A204.1 (cell line): Measurements from ENCODE around the gene CAMTA1.

Experiments used
- FAIRE-seq: peaks from 2 replicates; lab custom pipeline; 2012; peaks lifted over from hg19 to GRCh38; lab: Jason Lieb, UNC

CAMTA1 gene

GRCh38 chr1:7579831-7580804 lies 794.9 kb downstream of the CAMTA1 start:
- no peak for FAIRE-seq

DNA sequence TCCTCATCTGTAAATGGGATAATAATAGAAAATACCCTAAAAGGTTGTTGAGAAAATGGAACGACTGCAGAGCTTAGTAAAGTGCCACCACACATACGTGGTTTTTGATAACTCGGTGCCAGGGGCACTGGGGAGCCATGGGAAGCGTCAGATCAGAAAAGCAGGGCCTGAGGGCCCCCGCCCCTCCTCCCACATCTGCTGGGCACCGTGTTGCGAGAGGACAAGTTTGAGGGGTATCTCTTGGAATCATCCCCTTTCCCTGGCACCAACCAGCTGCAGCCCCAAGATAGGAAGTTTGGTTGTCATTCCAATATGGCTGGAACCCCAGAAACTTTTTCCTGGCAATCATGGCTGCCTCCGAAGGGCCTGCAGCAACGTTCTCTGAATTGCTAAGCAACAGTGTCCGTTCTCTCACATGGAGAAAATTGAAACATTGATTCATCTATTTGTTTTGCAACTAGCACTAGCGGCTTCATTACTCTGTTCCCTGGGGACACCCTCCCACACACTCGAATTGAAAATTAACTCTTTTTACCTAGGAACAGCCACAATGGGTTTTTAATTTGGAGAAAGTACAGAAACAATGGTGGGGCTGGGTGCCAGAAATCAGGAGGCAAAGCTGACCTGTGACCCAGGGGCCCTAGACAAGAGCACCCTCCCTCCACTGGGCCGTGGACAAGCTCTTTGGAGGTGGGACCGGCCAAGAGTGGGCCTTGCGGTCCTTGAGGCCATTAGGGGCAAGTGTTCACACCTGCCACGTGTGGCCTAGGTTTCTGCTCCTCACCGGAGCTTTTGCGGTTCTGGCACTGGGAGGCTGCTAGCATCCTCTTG lies 795.9 kb downstream of the CAMTA1 start:
- no peak for FAIRE-seq

DNA sequence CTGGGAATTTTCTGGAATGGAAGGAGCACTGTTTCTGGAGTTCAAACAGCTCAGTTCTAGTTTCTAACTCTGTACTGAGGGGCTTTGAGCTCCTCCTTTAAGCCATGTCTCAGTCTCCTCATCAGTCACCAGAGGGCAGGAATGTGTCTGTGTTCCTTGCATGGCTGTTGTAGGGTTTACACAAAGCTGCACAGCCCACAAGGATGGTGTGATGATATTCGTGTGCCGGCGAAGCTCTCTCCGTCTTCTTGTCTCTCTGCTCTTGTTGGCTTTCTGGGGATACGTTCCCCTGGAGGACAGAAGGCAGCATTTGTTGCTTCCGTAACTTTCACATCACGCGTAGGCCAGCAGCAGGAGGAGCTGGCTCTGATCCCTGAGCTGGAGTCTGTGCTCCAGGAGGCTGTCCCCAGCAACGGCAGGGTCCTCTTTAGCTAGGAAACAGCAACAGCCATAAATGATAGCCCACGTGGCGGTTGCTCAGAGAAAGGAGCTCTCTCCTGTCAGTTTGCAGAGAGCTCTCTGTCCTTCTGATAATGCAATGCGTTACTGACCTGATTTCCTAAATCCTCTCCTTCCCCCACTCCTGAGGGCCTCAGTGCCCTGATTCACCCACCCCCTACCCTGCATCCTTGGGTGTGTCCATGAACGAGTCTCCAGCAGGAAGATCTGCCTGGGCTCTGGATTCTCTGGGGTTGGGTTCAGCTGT lies 796.7 kb downstream of the CAMTA1 start:
- FAIRE-seq: no peak

DNA sequence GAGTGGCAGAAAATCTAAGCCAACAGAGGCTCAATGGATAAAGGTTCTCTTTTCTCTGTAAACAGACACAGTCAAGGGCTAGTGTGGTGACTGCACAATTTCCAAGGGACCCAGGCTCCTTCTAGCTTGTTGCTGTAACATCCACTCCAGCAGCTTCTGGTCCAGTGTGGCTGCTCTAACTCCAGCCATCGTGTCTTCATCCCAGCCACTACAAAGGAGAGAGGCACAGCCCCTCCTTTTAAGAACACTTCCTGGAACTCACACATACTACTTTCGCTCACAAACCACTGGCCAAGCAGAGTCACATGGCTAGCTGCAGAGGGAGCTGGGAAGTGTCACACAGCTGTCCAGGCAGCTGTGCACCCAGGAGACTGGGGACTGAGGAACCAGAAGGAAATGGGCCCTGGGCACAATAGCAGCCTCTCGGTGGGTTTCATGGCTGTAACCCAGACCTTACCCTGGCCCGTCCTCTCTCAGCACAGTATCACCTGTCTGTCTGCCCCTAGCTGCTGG lies 797.3 kb downstream of the CAMTA1 start:
- no peak for FAIRE-seq

GRCh38 chr1:7583291-7584096 lies 798.2 kb downstream of the CAMTA1 start:
- no peak for FAIRE-seq

DNA sequence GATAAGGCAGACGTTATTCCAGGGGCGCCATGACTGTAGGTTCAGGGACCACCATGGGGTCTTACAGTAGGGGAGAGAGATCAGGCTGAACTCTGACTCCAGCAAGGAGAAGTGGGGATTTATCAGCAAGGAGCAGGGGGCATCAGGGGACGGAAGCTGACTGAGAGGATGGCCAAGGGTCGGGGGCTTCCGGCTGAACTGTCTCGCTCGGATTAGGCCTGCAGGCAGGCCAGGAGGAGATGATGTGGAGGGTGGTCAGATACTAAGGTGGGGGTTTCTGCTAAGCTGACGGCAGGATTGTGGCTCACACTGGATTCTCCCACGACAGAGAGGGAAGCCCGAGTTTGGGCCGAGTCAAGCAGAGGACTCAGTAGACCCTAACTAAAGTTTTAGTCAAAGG lies 798.9 kb downstream of the CAMTA1 start:
- no peak for FAIRE-seq

GRCh38 chr1:7584643-7585042 lies 799.4 kb downstream of the CAMTA1 start:
- FAIRE-seq: no peak

- no peak for FAIRE-seq
Measured at GRCh38 chr1:7585216-7585907, 800.1 kb downstream of the CAMTA1 start.

DNA sequence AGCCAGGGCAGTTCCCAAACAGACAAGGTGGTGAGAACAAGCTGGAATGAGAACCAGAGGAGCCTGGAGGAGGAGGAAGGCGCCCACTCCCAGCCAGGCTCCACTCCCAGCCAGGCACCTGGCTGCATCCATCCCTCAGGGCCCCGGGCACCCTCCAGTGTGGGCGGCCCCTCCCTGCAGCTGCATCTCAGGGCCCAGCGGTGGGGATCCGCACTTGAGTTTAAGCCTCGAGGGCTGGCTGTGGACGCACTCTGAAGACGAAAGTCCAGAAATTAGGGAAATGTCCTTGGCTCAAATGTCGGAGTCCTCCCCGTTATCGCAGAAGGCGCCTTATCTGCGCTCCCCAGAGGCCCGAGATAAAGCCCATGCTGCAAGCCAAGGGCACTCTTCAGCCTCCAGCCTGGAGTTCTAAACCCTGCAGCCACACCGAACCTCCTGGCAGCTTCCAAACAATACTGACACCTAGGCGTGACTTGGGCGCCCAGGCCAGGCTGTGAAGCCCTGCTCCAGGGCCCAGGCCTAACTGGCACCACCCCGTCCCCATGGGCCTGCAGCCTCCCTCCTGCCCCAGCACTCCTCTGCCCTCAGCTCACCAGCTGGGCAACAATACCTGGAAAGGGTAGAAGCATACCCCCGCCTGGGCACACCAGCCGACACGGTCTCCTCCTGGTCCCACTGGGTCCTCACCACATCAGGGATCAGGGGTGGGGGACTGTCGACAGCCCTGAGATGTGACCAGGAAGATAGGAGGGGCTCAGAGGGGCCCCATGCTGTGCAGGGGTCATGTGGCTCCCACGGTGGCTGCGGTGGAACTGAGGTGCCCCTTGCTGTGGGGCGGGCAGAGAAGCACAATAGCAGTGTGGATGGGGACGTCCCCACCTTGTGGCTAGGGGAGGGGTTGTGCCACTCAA lies 801.0 kb downstream of the CAMTA1 start:
- no peak for FAIRE-seq

DNA sequence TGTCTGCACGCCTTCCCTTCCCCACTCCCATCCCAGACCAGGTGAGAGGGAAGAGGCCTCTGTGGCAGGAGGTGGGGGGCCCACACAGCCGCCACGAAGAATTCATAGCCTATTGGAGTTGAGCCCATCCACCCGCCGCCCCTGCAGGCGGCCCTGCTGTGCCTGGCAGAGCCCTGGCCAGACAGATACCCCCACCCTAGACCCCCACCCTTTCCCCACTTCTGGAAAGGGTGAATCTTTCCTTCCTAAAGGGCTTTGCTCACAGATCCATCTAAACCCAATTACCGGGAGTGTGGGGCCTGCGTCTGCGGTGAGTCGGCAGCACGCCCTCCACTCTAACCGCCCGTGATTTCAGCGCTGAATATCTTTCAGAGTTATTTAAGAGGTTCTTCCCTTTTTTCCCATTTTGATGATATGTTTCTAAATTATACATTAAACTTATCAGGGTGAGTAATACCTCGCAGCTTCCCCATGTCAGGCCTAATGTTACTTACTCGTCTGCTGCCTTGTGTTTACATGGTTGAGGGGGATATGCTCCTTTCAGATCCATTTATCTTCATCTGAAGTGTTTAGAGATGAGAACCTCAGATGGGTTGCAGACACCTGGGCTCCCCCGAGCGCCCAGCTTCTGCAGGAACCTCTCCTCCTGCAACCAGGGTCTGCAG lies 802.0 kb downstream of the CAMTA1 start:
- FAIRE-seq: no peak

- no peak for FAIRE-seq
Measured at GRCh38 chr1:7587773-7588456, 802.7 kb downstream of the CAMTA1 start.

DNA sequence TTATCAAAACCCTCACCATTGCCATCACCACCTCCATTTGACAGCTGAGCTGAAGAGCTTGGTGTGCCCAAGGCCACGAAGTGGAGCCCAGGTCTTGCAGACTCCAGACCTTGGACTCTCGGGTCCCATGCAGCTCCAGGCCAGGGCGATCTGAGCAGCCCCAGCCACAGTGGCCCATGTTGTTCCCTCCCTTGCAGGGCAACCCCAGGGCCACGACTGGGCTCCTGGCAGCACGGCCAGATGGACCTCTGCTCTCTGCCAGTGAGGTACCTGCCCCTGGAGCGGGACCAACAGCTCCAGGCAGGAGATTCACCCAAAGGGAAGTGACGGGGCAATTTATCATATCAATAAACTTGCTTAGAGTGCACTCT lies 803.2 kb downstream of the CAMTA1 start:
- FAIRE-seq: no peak

GRCh38 chr1:7589080-7589735 lies 804.0 kb downstream of the CAMTA1 start:
- FAIRE-seq: no peak

- no peak for FAIRE-seq
Measured at GRCh38 chr1:7589774-7590425, 804.6 kb downstream of the CAMTA1 start.

DNA sequence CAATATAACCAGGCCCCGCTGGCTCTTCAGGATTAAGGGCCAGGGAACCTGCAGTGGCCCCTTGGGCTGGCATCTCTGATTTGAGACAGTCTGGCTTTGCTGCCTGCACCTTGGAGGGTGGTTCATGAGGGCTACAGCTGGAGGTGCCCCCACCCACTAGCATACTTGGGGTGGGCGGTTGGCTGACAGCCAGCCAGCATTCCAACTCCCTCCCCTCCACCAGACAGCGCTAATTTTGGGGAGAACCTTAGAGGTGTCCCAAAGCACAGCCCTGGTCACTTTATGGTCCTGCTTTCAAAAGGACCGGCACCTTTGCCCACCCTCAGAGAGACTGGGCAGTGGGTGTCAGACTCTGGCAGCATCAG lies 805.2 kb downstream of the CAMTA1 start:
- no peak for FAIRE-seq

DNA sequence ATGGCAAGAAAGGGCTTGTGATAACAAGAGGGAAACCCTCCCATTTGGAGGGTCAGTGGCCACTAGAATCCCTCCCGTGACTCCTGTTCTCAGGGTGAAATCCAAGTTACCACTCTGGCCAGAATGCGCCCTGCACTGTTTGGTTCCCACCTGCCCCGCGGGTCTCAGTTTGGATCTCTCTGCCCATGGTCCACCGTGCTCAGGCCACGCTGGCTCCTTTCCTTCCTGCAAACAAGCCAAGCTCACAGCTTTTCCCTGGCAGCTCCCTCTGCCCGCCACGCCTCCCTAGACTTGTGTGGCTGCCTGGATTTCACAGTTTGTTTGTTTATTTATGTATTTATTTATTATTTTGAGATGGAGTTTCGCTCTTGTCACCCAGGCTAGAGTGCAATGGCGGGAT lies 806.3 kb downstream of the CAMTA1 start:
- FAIRE-seq: no peak

DNA sequence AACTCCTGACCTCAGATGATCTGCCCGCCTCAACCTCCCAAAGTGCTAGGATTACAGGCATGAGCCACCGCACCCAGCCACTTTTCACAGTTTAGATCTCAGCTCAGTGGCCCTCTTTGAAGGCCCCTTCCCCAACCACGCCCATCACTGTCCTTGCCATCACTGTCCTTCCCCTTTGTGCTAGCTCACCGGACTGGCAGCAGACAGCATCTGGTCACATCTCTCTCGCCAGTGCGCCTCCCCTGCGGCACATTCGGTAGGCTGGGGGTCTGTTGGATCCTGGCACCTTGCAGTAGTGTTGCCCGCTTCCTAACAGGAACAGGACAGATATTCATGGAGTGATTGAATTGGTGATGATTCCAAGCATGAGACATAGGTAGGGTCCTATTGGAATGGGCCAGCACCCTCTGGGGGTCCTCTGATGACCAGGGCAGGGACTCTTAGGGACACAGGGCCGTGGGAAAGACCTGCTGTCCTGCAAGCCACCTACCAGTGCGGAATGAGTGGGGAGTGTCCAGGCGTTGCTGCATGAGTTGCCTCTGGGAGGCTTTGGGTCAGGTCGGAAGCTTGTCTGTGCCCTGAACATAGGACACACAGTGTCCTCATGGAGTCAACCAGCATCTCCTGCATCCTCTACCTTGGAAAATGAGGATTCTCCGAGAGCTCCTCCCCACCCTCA lies 807.0 kb downstream of the CAMTA1 start:
- FAIRE-seq: no peak
